SK-N-SH (cell line): ENCODE measurements around the gene TAS1R3. TPM values are rescaled to one million over a fixed set of nuclear protein-coding genes. Genes with fewer than 3 reads are reported as not detected.

Experiments
- CTCF ChIA-PET: fragments of 300-600, 350-600 bp; formaldehyde crosslinking; extraction: SDS; loops from one replicate; lab custom pipeline; 2021; lab: Yijun Ruan, JAX
- POLR2A ChIA-PET: fragments of 350-600 bp; sonication (Branson Sonifier 250); formaldehyde crosslinking; extraction: SDS; loops from one replicate; lab custom pipeline; 2020; ENCODE audit warnings: antibody characterized with exemption, inconsistent platforms; lab: Yijun Ruan, JAX
- DNase-seq: peaks from one replicate; pipeline ENCODE4 v3.0.0; 2012
- H2AFZ ChIP-seq: fragments of 200-600 bp; sonication (generic); 2 replicates; pipeline ENCODE4 v1.8.1; 2016; ENCODE audit warnings: antibody characterized with exemption, mild to moderate bottlenecking, low read depth
- H3F3A ChIP-seq: fragments of 200-600 bp; sonication (generic); replicated peaks from 2 replicates; pipeline ENCODE3; 2016; ENCODE audit warnings: antibody characterized with exemption, mild to moderate bottlenecking; ENCODE audit not compliant: insufficient read depth
- H3K27ac ChIP-seq, 2 experiments: fragments of 200-500 bp in 1 of 2; fragments of 200-600 bp in 1 of 2; sonication (Bioruptor generic) in 1 of 2; sonication (generic), shearing (Covaris generic) in 1 of 2; 2 replicates each; pipeline versions ENCODE4 v1.5.1 to v1.6.1; 2014 to 2016; ENCODE audit warnings: low read depth in 2 of 2, inconsistent platforms in 1 of 2, low read length in 1 of 2, mild to moderate bottlenecking in 1 of 2, mixed read lengths in 1 of 2
- H3K27me3 ChIP-seq: fragments of 200-600 bp; sonication (generic), shearing (Covaris generic); 2 replicates; pipeline ENCODE4 v1.6.1; 2016; ENCODE audit warnings: mixed run types; ENCODE audit not compliant: insufficient read depth
- H3K36me3 ChIP-seq, 2 experiments: fragments of 200-500 bp in 1 of 2; fragments of 200-600 bp in 1 of 2; sonication (Bioruptor generic) in 1 of 2; sonication (generic) in 1 of 2; replicated peaks in 1 of 2; 2 replicates each; pipeline versions ENCODE3 to v1.5.1; 2014 to 2016; ENCODE audit warnings: low read length in 1 of 2, mild to moderate bottlenecking in 1 of 2; ENCODE audit not compliant: insufficient read depth in 2 of 2, control insufficient read depth in 1 of 2
- H3K4me1 ChIP-seq, 2 experiments: fragments of 200-500 bp in 1 of 2; fragments of 200-600 bp in 1 of 2; sonication (Bioruptor generic) in 1 of 2; sonication (generic), shearing (Covaris generic) in 1 of 2; 2 replicates each; pipeline versions ENCODE4 v1.5.1 to v1.6.1; 2014 to 2016; ENCODE audit warnings: low read depth in 1 of 2, low read length in 1 of 2, mixed run types in 1 of 2; ENCODE audit not compliant: insufficient read depth in 2 of 2, control insufficient read depth in 1 of 2
- H3K4me2 ChIP-seq: fragments of 200-600 bp; sonication (generic), shearing (Covaris generic); 2 replicates; pipeline ENCODE4 v1.6.1; 2017; ENCODE audit warnings: mixed run types
- H3K4me3 ChIP-seq, 2 experiments: fragments of 200-500 bp in 1 of 2; fragments of 200-600 bp in 1 of 2; sonication (Bioruptor generic) in 1 of 2; sonication (generic), shearing (Covaris generic) in 1 of 2; 2 replicates each; pipeline versions ENCODE4 v1.5.1 to v1.8.1; 2014 to 2016; ENCODE audit warnings: low read depth in 2 of 2, inconsistent platforms in 1 of 2, low read length in 1 of 2, mild to moderate bottlenecking in 1 of 2, mixed read lengths in 1 of 2, moderate library complexity in 1 of 2
- H3K79me2 ChIP-seq: fragments of 200-600 bp; sonication (generic); 2 replicates; pipeline ENCODE4 v1.8.1; 2017; ENCODE audit warnings: mild to moderate bottlenecking; ENCODE audit not compliant: insufficient read depth
- H3K9ac ChIP-seq: fragments of 200-600 bp; sonication (generic); 2 replicates; pipeline ENCODE4 v1.6.1; 2017; ENCODE audit warnings: mixed run types
- H3K9me2 ChIP-seq: fragments of 200-600 bp; sonication (generic); 2 replicates; pipeline ENCODE4 v1.6.1; 2017; ENCODE audit warnings: mixed run types
- H3K9me3 ChIP-seq: fragments of 200-600 bp; sonication (generic); 2 replicates; pipeline ENCODE4 v1.6.1; 2017; ENCODE audit warnings: mixed run types, mild to moderate bottlenecking, moderate library complexity
- H4K20me1 ChIP-seq: fragments of 200-600 bp; sonication (generic); 2 replicates; pipeline ENCODE4 v1.6.1; 2017; ENCODE audit warnings: mild to moderate bottlenecking, mixed run types; ENCODE audit not compliant: insufficient read depth
- EP300 ChIP-seq, 2 experiments: IDR thresholded peaks; 2 replicates each; pipeline versions ENCODE4 v1.4.0 to v1.6.1; 2012; ENCODE audit warnings: borderline replicate concordance in 1 of 2, low read depth in 1 of 2, low read length in 1 of 2
- EZH2phosphoT487 ChIP-seq: fragments of 200-600 bp; sonication (generic); IDR thresholded peaks from 2 replicates; pipeline ENCODE4 v1.6.1; 2017; ENCODE audit warnings: low read depth, mixed run types, mild to moderate bottlenecking, antibody characterized with exemption, moderate library complexity, borderline replicate concordance
- FOSL2 ChIP-seq: IDR thresholded peaks from 2 replicates; pipeline ENCODE4 v1.4.0; 2012; ENCODE audit warnings: low read depth, mild to moderate bottlenecking, moderate library complexity, borderline replicate concordance
- FOXM1 ChIP-seq: IDR thresholded peaks from 2 replicates; pipeline ENCODE4 v1.4.0; 2012; ENCODE audit warnings: low read depth, mild to moderate bottlenecking
- IRF3 ChIP-seq: fragments of 150-350 bp; IDR thresholded peaks from 2 replicates; pipeline ENCODE4 v1.6.1; 2016; ENCODE audit warnings: mild to moderate bottlenecking, low read depth, low read length
- JUND ChIP-seq: IDR thresholded peaks from 2 replicates; pipeline ENCODE4 v1.4.0; 2012
- MEF2A ChIP-seq: IDR thresholded peaks from 2 replicates; pipeline ENCODE4 v1.4.0; 2012; ENCODE audit warnings: low read depth, borderline replicate concordance
- MXI1 ChIP-seq: IDR thresholded peaks from 2 replicates; pipeline ENCODE4 v1.6.1; 2012; ENCODE audit warnings: mild to moderate bottlenecking, low read depth, low read length, improper control_type of control experiment
- PBX3 ChIP-seq: IDR thresholded peaks from 2 replicates; pipeline ENCODE4; 2012
- POLR2AphosphoS5 ChIP-seq: IDR thresholded peaks from 2 replicates; pipeline ENCODE4 v1.6.1; 2012; ENCODE audit warnings: low read depth, low read length
- RAD21 ChIP-seq: IDR thresholded peaks from 2 replicates; pipeline ENCODE4 v1.6.1; 2012; ENCODE audit warnings: mild to moderate bottlenecking, low read length
- RCOR1 ChIP-seq: fragments of 150-350 bp; IDR thresholded peaks from 2 replicates; pipeline ENCODE4 v1.6.1; 2017; ENCODE audit warnings: antibody characterized with exemption, low read length
- SIN3A ChIP-seq: IDR thresholded peaks from 2 replicates; pipeline ENCODE4 v1.6.1; 2012; ENCODE audit warnings: low read depth, mild to moderate bottlenecking, low read length, moderate library complexity, borderline replicate concordance
- TAF1 ChIP-seq: IDR thresholded peaks from 2 replicates; pipeline ENCODE4 v1.6.1; 2012; ENCODE audit warnings: low read depth, mild to moderate bottlenecking, low read length, moderate library complexity, borderline replicate concordance
- TCF12 ChIP-seq: IDR thresholded peaks from 2 replicates; pipeline ENCODE4 v1.4.0; 2012
- TEAD4 ChIP-seq: IDR thresholded peaks from 2 replicates; pipeline ENCODE4 v1.4.0; 2012; ENCODE audit warnings: mild to moderate bottlenecking, borderline replicate concordance; ENCODE audit not compliant: insufficient read depth
- USF2 ChIP-seq: fragments of 150-350 bp; IDR thresholded peaks from 2 replicates; pipeline ENCODE4 v1.6.1; 2017; ENCODE audit warnings: antibody characterized with exemption, low read length, low read depth, borderline replicate concordance
- ZBTB33 ChIP-seq: IDR thresholded peaks from 2 replicates; pipeline ENCODE4 v1.4.0; 2012; ENCODE audit warnings: low read depth, borderline replicate concordance
- WGBS: methylation state at CpG from one replicate; pipeline ENCODE4 v1.1.6; 2017; ENCODE audit warnings: low lambda C conversion rate; 5-methylcytosine and 5-hydroxymethylcytosine counted together
- polyA plus RNA-seq, 3 experiments: library from polyadenylated mRNA; depleted of rRNA; stranded (reverse); fragments of >200 nt; gene quantifications; 2 replicates each; pipeline ENCODE4 v1.2.3, GENCODE V29; 2012

Gene TAS1R3
- polyA plus RNA-seq, 1 of the 3 experiments (the other 2 are of a cell fraction), result 0.08 TPM

- Histone ChIP-seq H3K9me3 (no peaks in the 10 kb centered on the region), H3K4me2 (no peak overlapping the region), H3K4me3 (no peak overlapping the region), H3K27ac (no peak overlapping the region), H3K79me2 (no peaks in the 10 kb centered on the region), H3K9me2 (no peaks in the 10 kb centered on the region), H3K36me3 (no peaks in the 10 kb centered on the region), H3F3A (peaks cover 11% of the 10 kb centered on the region), H3K9ac (no peak overlapping the region), H3K4me1 (peaks cover 16 to 22% of the 10 kb centered on the region in 2 experiments; a peak in 3 of 4 replicates), H4K20me1 (no peaks in the 10 kb centered on the region), H3K27me3 (no peaks in the 10 kb centered on the region), H2AFZ (no peak overlapping the region)
- ChIA-PET POLR2A (no interaction called here), CTCF (interaction anchor here (1.6 kb wide), 1 partner anchor 35 kb away, joined by 3 read pairs; the partner anchor contains the start of gene CCNL2)
- 84% methylated on average over 13 of the region's 14 CpGs for WGBS
- no peak for DNase-seq
- TF ChIP-seq MXI1 (no peak), IRF3 (no peak), TAF1 (no peak), RCOR1 (no peak), PBX3 (no peak), FOSL2 (no peak), JUND (no peak), FOXM1 (no peak), SIN3A (no peak), MEF2A (no peak), ZBTB33 (no peak), EZH2phosphoT487 (no peak), TCF12 (no peak), POLR2AphosphoS5 (no peak), TEAD4 (no peak), USF2 (no peak), EP300 (IDR thresholded peaks at IDR 0.05; ENCODE audit: borderline replicate concordance in 1 of 2, low read depth in 1 of 2, low read length in 1 of 2) (no peak), RAD21 (no peak)
Observed at GRCh38 chr1:1364266-1364665, 33.2 kb downstream of the TAS1R3 start.
